Inferior parietal cortex (tissue), 1 donor: Measurements from ENCODE around the gene SDR39U1.
"Not testable (repeated sequence)": the region's sequence is repeated elsewhere in the genome, so short reads cannot be mapped to it uniquely, and the experiment has no call there.

Experiments used
- DNase-seq: peaks from one replicate; pipeline ENCODE4 v3.0.0-alpha.2; 2016; ENCODE audit errors: extremely low spot score

Gene SDR39U1

GRCh38 chr14:24442240-24443052 is at the start of gene SDR39U1:
TSS of gene SDR39U1 (minus strand) at chr14:24442776. CDS start at chr14:24442769, 7 bp downstream.
- DNase-seq = peak; percentile 100

GRCh38 chr14:24491586-24492408 is 49.2 kb upstream of the SDR39U1 start:
- DNase-seq = not testable (repeated sequence)

GRCh38 chr14:24483604-24484252 is 41.2 kb upstream of the SDR39U1 start:
- no peak for DNase-seq

GRCh38 chr14:24482699-24483303 is 40.2 kb upstream of the SDR39U1 start:
- DNase-seq = not testable (repeated sequence)

- DNase-seq = peak; percentile 4
Measured at GRCh38 chr14:24481622-24482324, 39.2 kb upstream of the SDR39U1 start.

- not testable (repeated sequence) for DNase-seq
Measured at GRCh38 chr14:24479999-24480398, 37.4 kb upstream of the SDR39U1 start.

- DNase-seq = no peak
Measured at GRCh38 chr14:24475261-24475660, 32.7 kb upstream of the SDR39U1 start.

- DNase-seq = no peak
Measured at GRCh38 chr14:24473211-24473610, 30.6 kb upstream of the SDR39U1 start.

GRCh38 chr14:24470450-24470849 is 27.9 kb upstream of the SDR39U1 start:
- DNase-seq = not testable (repeated sequence)

- DNase-seq = no peak
Measured at GRCh38 chr14:24465805-24466204, 23.2 kb upstream of the SDR39U1 start.

- no peak for DNase-seq
Measured at GRCh38 chr14:24465368-24465767, 22.8 kb upstream of the SDR39U1 start.

- DNase-seq = no peak
Measured at GRCh38 chr14:24463884-24464785, 21.6 kb upstream of the SDR39U1 start.

GRCh38 chr14:24463017-24463883 is 20.7 kb upstream of the SDR39U1 start:
- no peak for DNase-seq

- DNase-seq = no peak
Measured at GRCh38 chr14:24461336-24461735, 18.8 kb upstream of the SDR39U1 start.

- DNase-seq = no peak
Measured at GRCh38 chr14:24459331-24459730, 16.8 kb upstream of the SDR39U1 start.

- DNase-seq = no peak
Measured at GRCh38 chr14:24458736-24459135, 16.2 kb upstream of the SDR39U1 start.

GRCh38 chr14:24456980-24457379 is 14.4 kb upstream of the SDR39U1 start:
- no peak for DNase-seq

GRCh38 chr14:24450828-24451227 is 8.3 kb upstream of the SDR39U1 start:
- not testable (repeated sequence) for DNase-seq

GRCh38 chr14:24443053-24443665 is 583 bp upstream of the SDR39U1 start:
- no peak for DNase-seq
